GM19239 (cell line): Measurements from ENCODE around the gene MLH3.

Experiments
- DNase-seq: peaks from one replicate; pipeline ENCODE4 v3.0.0; 2011; ENCODE audit warnings: low spot score; ENCODE audit not compliant: insufficient read length
- FAIRE-seq: peaks from 2 replicates; lab custom pipeline; 2011; peaks lifted over from hg19 to GRCh38; lab: Jason Lieb, UNC

The MLH3 gene

DNA sequence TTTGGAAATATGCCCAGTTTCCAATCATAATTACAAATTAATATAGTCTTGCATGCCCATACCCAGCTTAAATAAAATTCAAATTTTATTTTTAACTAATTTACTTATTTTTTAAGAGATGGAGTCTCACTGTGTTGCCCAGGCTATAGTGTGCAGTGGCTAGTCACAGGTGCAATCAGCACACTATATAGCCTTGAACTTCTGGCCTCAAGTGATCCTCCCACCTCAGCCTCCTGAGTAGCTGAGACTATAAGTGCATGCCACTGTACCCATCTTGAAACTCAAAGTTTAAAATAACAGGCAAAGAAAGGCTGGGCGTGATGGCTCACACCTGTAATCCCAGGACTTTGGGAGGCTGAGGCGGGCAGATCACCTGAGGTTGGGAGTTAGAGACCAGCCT lies 10.3 kb downstream of the MLH3 start:
- DNase-seq (no peak), FAIRE-seq (no peak)

GRCh38 chr14:75040507-75040906 lies 10.8 kb downstream of the MLH3 start:
- FAIRE-seq: no peak
- DNase-seq: no peak

DNA sequence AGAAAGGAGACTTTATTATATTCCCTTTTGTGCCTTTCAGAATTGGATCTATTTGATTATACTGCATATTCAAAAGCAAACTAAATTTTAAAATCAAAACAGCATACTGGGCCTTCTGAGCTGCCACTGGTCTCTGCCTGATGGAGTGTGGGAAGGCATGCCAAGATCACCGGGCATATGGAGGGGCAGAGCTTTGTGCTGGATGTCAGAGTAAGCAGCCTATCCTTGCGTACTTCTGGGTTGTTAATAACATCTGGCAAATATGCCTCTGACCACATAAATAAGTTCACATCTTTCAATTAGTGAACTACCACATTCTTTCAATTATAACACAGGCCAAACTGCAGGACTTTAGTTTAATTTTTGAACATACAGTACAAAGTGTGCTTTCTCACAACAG lies 18.3 kb downstream of the MLH3 start:
- DNase-seq: no peak
- FAIRE-seq: no peak

- FAIRE-seq (no peak), DNase-seq (no peak)
These were observed 21.1 kb downstream of the MLH3 start for GRCh38 chr14:75030147-75030546.

DNA sequence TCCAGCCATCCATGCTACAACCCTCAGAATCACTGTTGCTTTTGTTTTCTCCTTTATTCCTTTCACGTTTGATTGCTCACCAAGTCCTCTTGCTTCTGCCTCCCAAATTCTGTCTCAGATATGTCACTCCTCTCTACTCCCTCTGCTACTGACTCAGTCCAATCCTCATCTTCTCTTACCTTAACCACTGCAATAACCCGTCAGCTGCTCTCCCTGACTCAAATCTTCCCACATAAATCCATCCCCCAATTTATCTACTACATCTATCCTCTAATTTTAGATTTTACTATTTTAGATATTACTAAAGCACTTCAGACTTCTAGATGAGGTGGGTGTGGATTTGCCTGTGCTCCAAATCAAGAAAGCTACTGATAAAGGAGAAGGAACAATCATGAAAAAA lies 25.4 kb downstream of the MLH3 start:
- FAIRE-seq (no peak), DNase-seq (no peak)

- FAIRE-seq (no peak), DNase-seq (no peak)
These were observed 26.2 kb downstream of the MLH3 start for GRCh38 chr14:75025082-75025481.

- FAIRE-seq (no peak), DNase-seq (no peak)
These were observed 28.2 kb downstream of the MLH3 start for GRCh38 chr14:75023108-75023507.

GRCh38 chr14:75022655-75023054 lies 28.6 kb downstream of the MLH3 start:
- FAIRE-seq (no peak), DNase-seq (no peak)

DNA sequence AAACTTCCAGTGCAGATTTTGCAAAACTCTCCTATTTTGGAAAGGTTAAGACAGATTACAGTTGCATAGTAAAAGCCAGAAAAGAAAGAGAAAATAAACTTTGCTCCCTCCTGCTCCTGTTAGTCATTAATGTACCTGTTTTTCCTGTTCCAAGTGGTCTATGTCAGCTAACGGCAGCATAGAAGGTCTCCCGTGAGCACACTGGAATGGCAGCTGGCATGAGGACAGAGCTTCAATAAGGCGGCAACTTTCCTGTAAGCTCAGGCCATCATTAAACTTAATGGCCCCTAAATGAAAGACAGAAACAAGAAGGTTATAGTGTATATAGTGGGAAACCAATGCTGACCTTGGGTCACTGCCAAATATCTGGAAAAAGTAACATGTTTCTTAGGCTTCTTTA lies 32.6 kb downstream of the MLH3 start:
- DNase-seq (no peak), FAIRE-seq (no peak)

GRCh38 chr14:75016815-75017214 lies 34.5 kb downstream of the MLH3 start:
- FAIRE-seq (no peak), DNase-seq (no peak)

DNA sequence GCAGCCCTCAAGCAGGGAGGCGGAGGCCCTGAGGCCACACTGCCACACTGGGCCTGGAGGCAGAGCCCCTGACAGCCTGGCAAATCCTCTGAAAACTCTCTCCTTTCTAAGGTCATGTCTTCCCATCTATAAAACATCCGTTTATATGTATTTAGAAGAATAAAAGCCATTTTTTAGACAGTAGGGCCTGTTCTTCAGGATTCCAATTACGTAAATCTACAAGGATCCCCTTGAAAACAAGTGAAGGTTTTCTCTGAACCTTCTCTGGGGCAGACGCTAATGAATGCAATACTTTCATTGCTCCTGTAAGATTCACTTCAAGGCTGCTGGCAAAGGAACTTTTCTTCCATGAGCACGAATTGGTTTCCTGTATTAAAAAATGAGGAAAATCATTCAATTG lies 35.8 kb downstream of the MLH3 start:
- no peak for DNase-seq
- FAIRE-seq: no peak

- FAIRE-seq (no peak), DNase-seq (no peak)
These were observed 38.0 kb downstream of the MLH3 start for GRCh38 chr14:75013290-75013689.

GRCh38 chr14:75011356-75011994 lies 39.8 kb downstream of the MLH3 start:
- no peak for DNase-seq
- FAIRE-seq: no peak

DNA sequence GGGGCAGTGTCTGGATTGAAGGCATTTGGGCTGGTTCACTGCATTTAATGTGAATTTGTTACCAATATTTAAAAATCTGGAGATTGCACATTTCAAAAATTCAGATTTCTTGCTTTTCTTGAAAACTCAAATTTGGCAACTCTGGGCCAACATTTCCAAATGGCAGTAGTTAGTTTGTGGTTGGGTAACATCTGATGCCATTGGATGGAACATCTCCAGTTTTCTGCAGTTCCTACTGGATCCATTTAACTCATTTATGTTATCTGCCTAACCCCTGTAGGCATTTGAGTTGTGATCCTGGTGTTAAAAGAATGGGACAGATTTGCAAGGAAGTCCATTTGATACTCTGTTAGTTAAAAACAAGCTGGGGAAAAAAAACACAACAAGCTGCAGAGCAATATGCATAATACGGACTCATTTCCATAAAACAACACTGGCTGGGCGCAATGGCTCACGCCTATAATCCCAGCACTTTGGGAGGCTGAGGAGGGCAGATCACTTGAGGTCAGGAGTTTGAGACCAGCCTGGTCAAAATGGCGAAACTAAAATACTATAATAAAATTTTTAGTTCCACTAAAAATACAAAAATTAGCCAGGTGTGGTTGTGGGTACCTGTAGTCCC lies 40.7 kb downstream of the MLH3 start:
- DNase-seq (no peak), FAIRE-seq (no peak)

- FAIRE-seq: no peak
- no peak for DNase-seq
These were observed 42.1 kb downstream of the MLH3 start for GRCh38 chr14:75009176-75009575.

DNA sequence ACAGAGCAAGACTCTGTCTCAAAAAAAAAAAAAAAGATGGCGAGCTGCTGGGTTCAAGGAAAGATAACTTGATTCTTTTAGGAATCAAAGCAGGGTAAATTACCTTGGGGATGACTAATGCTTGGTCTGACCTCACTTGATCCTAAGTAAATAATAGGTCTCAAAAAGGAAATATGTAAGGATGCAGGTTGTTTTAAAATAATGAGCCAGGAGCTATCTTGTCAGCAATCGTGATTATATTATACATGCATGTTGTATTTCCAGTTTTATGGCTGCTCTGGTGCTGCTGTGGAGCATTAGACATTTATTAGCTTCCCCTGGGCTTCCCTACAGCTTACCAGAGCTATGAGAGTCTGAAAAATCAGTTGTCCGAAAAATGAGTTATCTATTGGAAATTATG lies 45.9 kb downstream of the MLH3 start:
- DNase-seq (no peak), FAIRE-seq (no peak)

- DNase-seq (no peak), FAIRE-seq (peak; percentile 8)
These were observed 47.8 kb downstream of the MLH3 start for GRCh38 chr14:75003250-75004027.

DNA sequence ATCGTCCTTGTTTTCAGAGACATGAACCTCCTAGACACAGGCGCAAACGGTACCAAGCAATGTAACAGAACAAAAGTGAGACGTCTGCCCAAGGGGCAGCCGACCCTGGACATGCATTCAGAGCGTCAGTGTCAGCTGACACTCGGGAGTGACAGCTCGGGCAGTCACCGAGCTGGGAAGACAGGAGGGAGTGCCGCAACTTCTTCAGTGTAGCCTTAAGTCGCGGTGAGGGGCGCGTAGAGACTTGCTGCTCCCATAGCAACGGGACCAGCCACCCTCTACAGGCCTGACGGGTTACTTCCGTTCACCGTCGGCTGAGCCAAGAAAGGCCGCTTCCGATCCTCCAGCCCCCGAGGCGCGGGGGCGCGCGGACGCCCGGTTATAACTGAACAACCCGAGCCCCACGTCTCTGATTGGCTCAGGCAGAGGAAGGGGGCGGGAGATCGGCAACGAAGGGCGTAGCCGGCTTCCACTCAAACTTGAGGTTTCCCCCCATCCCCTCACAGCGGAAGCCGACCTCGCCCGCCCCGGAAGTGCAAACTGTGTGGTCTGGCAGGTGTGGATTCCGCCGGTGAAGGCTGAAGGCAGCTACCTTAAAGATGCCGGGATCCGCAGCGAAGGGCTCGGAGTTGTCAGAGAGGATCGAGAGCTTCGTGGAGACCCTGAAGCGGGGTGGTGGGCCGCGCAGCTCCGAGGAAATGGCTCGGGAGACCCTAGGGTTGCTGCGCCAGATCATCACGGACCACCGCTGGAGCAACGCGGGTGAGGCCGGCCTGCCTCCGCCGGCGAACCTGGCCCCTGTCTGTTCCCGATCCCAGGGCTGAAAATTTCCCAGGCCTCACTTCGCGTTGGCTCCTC lies 48.6 kb downstream of the MLH3 start, which contains the start of gene EIF2B2:
TSS of gene EIF2B2 (plus strand) at position 530 of the 858 bp plus-strand sequence. CDS start at position 600, 70 bp downstream.
- DNase-seq (peak; percentile 92), FAIRE-seq (peak; percentile 93)

DNA sequence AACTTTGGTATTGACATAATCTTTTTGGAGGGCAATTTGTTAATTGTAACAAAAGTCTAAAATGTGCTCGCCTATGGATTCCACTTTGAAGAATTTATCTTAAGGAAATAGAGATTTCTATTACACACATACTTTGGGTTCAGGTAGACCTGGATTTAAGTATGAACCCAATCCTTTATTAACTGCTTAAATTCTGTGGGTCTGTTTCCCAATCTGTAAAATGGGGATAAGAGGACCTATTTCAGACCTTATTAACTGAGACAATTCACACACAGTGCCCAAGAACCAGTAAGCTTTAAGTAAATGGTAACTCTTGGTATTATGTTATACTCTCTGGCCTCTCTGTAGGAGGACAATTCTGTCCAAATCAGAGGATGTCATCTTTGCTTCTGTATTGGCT lies 49.4 kb downstream of the MLH3 start:
- no peak for FAIRE-seq

GRCh38 chr14:75001261-75001660 lies 50.0 kb downstream of the MLH3 start:
- FAIRE-seq (no peak), DNase-seq (no peak)

More for the DNA sequence above, 49.4 kb downstream of the MLH3 start:
- no peak for DNase-seq
